Activated CD4-positive, alpha-beta T cell treated with anti-CD3 and anti-CD28 coated beads, Interleukin-2, Interleukin-4, amounts not matched to agents 100 ng/mL and 50 ng/mL, durations not matched to agents 16 hours and 8 hours (primary cell): ENCODE data around the gene SPOCK1.

Experiments
- DNase-seq: peaks from one replicate; pipeline ENCODE4 v3.0.0-alpha.2; 2020; ENCODE audit warnings: low spot score

SPOCK1 gene

DNA sequence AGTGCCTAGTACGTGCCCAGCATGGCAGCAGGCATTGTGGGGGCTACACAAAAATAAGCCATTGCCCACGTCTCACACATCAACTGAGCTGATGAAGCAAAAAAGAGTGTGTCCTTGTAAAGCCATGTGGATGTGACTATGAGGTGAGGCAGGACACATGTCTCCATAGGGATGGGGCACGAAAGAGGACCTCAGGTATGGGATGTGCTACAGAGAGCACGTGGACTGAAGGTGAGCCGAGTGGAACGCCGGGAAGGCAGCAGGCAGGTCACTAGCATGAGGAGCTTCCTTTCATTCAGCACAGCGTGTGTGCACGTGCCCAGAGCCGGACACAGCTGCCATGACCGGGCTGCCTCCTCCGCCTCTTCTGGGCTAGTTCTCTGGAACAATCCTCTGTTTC lies 429.8 kb downstream of the SPOCK1 start:
- DNase-seq, result no peak

DNA sequence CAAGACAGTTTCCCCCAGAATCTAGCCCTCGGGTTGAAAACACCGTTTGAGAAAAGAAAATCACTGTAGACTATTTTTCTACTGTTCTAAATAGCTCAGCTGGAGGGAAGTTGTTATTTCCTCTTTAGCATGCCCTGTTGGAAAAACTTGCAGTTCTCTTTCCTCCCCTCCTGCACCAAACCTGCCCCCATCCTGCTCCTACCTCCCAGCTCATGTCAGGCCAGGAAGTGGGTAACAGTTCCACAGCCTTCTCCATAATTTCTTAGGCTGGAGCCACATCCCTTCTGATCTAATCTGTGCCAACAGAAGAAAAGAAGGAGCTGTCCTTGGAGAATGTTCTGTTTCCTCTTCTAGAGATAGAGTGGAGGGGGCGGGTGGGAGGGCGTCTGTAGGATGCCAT lies 437.7 kb downstream of the SPOCK1 start:
- DNase-seq, result no peak

DNA sequence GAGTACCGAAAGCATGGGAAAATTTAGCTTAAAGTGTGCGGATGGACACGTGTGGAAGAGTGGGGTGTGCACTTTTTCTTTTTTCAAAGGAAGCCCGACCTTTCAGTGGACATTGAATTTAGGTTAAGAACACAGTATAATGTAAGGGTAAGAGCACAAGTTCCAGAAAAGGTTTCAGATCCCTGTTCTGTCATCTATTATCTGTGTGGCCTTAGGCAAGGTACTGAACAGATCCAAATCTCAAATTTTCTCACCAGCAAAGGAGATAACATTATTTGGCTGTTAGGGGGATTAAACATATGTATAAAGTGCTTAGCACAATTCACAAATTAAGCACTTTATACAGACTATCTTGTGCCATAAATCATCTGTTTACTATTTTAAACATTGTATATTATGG lies 441.0 kb downstream of the SPOCK1 start:
- no peak for DNase-seq

- DNase-seq, result no peak
Measured at GRCh38 chr5:137056676-137057075, 442.4 kb downstream of the SPOCK1 start.

- no peak for DNase-seq
Measured at GRCh38 chr5:137055271-137055872, 443.8 kb downstream of the SPOCK1 start.

DNA sequence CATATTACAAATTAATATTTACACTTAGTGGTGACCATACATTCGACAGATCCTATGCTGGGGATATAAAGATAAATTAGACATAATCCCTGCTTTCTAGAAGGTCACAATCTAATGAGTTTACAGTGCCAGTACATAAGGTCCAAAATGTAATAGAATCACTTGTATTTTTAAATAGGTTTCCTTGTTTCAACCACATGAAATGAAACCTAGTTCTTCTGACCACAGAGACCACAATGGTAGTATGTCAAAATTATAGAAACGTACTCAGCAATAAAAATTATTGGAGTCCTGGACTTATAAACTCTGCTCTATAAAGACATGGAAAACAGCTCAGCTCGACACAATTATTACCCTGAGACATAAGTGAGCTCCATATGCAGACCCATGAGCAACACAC lies 444.3 kb downstream of the SPOCK1 start:
- no peak for DNase-seq

- no peak for DNase-seq
Measured at GRCh38 chr5:137054335-137054734, 444.8 kb downstream of the SPOCK1 start.

DNA sequence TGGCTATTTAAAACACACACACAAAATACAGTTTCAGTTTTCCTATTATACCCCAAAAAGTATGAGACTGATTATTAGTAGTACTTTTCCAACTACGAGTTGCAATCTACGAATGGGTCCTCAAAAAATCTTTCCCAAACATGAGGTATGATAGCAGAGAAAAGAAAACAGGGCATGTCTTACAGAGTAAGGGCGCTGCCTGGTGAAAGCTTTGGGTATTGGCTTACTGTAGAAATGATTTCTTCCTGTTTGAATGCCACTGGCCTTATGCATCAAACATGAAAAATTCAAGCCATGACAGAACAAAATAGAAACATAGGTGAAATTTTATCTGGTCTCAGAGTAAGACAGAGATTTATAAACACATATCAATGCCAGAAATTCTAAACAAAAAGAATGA lies 448.0 kb downstream of the SPOCK1 start:
- no peak for DNase-seq

DNA sequence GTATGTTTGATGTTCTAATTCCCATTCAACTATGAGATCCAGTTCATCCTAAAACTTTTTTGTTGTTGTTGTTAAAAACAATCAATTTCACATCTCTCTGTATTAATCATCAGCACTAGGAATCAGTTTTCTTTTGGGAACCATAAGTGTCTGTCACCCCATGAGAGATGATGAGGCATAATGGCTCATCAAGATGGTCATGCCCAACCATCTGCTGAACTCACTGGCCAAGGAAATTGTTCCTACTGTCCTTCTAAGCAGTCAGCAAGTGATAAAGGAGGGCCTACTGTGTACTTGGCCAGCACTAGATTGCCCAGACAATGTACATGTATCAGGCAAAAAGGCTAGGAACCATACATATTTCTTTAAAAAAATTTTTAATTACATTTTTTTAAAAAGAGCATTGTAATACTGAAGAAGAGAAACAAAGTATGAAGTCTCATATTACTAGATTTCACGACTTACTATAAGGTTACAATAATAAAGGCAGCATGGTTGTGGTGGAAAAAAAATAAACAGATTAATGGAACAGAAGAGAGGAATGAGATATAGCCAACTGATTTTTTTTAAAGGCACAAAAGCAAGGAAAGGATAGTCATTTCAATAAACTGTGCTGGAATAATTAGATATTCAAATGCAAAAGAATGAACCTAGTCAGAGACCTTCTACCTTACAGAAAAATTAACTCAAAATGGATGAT lies 458.3 kb downstream of the SPOCK1 start:
- no peak for DNase-seq

DNA sequence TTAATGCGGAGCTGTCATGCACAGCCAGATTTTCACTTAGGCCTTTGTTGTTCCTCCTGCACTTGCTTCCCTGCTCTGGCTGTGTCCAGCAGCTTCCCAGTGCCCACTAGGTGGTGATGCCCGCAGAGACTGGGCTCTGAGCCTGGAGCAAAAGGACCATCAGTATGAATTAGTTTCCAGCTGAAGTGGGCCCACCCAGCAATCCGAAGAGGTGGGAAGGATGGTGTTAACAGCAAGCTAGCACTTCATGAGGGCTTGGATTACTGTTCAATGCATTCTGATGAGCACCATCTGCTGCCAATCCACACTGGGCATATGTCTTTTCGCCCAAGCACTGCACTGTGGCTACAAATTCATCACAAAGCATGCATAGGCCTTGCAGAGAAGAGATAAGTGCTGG lies 459.1 kb downstream of the SPOCK1 start:
- no peak for DNase-seq

- DNase-seq, result no peak
Measured at GRCh38 chr5:137037848-137038247, 461.3 kb downstream of the SPOCK1 start.

DNA sequence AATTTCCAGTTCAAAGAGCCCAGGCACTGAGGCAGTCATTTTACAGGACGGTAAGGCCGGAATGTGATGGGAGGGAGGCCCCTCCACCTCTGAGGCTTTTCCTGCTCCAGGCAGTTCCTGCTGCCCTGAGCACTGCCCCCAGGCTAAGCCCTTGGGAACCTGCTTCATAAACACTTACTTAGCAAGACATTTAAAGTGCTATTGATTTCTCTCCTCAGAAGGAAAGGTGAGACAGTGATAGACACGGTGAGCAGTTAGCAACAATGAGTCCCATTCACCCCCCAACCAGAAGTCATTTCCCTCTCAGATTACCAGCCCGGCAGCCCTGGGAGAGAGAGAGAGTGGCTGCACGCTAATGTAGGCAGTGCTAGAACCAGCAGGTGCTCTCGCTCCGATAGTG lies 462.5 kb downstream of the SPOCK1 start:
- DNase-seq, result no peak

DNA sequence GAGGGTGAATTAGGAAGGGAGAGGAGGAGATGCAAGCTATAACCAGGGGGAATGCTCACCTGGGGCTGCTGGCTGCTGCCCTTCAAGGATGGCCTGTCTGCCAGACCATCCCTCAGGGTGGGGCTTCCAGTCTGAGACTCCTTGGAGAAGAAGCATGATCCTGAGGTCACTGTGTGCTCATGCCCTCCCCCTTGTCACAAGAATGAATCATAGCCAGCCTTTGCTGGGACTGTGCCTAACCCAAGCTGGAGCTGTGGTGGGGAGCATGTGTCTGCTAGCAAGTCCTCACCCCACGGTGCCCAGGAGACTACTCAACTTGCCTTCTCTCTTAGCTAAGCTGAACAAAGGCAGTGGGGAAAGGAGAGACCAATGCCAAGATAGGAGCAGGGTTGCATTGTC lies 463.6 kb downstream of the SPOCK1 start:
- no peak for DNase-seq

DNA sequence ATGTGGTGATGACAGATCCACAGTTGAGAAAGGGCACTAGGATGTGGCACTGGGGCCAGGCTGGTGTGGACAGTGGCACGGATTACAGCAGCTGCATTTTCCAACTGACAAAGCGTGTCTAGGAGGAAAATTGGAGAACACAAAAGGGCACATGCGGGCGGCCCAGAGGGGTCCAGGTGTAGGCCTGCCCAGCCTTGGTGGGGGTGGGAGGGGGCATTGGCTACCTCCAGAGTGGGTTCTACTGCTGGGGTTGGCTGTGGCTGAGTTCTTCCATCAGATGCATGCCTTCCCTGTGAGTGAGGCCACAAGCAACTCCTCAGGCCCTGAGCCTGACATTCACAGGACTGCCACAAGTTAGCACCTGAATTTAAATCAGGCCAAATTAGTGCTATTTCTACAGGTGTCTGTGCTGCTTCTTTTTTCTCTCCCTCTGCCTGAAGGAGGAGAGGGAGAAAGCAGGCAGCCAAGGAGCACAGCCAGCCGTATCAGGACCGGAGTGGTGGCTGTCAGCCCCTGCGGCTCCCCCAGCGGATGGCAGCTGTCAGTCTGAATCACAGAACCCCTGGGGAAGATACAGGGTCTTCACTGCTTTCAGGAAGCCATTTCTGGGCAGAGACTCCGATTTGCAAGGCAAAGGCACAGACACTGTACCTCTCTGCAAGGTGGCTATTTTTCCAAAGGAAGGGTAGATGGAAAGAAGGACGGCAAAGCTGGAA lies 464.2 kb downstream of the SPOCK1 start:
- DNase-seq, result no peak

DNA sequence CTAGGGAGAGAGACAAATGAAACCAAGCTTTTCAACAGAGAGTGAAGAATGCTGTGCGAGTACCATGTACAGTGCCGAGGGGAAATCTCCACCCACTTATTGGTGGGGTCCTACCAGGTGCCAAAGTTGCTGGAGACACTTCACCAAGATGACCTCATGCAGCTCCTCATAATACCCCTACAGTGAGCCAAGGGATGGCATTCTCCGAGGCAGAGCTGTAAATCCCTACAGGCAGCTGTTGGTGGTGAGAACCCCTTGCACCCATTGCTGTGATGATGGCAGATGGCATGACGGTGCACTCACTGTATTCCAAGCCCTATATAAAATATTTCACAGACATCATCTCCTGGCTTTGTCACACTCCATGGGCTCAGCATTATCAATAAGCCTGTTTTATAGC lies 464.9 kb downstream of the SPOCK1 start:
- no peak for DNase-seq

GRCh38 chr5:137032929-137033328 lies 466.2 kb downstream of the SPOCK1 start:
- DNase-seq, result no peak

DNA sequence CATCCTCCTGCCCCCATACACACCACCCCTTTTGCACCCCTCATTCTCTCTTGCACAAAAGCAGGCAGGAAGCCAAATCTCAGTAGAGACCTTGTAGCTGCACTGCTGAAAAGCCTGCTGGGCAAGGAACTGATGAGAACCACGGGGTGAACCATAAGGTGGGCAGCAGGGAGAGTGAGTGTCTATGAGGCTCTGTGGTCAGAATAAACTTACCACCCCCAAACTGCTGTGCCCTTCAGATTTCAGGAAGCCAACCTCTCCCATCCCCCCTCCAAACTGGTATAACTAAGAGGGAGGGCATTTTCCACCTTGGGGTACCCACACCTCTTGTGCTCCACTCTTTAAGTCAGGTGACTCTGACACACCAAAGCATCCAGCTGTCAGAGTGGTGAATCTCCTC lies 471.4 kb downstream of the SPOCK1 start:
- DNase-seq, result no peak

DNA sequence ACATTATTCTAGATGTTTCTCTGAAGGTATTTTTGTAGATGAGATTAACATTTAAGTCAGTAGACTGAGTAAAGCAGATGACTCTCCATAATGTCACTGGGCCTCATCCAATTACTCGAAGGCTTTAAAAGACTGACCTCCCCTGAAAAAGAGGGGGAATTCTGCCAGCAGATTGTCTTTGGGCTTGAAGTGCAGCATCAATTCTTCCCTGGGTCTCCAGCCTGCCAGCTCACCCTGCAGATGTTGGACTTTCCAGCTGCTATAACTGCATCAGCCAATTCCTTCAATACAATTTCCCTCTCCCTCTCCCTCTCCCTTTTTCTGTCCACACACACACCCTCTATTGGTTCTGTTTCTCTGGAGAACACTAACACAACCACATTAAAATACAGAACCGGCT lies 472.8 kb downstream of the SPOCK1 start:
- DNase-seq, result no peak

DNA sequence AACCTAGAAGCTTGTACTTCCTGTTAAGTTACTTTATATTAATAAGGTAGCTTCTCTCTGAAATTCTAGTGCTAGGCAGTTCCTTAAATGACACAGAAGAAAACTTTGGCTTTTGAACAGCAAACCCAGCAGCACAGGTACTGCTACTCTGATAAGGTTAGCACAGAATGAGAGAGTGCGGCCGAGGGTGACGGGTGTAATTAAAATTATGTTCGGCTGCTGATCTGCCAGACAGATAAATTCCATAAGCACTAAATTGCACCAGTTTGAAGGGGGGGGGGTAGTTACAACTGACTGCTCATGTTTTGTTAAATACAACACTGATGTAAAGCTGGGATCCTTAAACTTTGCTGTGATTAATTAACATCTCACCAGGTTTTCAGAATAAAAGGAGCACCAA lies 475.1 kb downstream of the SPOCK1 start:
- DNase-seq, result no peak

GRCh38 chr5:137023371-137023770 lies 475.8 kb downstream of the SPOCK1 start:
- no peak for DNase-seq

- no peak for DNase-seq
Measured at GRCh38 chr5:137022725-137023124, 476.4 kb downstream of the SPOCK1 start.

DNA sequence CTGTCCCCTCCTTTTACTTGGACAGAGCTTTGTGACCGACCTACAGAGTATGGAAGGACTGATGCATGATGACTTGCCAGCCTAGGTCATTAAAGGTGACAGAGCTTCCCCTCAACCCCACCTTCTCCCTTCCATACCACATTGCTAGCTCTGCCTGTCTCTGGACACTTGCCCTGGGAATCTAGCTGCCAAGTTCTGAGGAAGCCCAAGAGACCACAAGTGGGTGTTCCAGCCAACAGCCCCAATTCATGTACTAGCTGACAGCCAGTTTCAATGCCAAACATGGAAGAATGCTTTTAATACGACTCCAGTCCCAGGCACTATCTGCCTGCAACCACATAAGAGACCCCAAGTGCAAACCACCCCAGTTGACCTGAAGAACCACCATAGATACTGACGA lies 477.1 kb downstream of the SPOCK1 start:
- DNase-seq, result no peak

DNA sequence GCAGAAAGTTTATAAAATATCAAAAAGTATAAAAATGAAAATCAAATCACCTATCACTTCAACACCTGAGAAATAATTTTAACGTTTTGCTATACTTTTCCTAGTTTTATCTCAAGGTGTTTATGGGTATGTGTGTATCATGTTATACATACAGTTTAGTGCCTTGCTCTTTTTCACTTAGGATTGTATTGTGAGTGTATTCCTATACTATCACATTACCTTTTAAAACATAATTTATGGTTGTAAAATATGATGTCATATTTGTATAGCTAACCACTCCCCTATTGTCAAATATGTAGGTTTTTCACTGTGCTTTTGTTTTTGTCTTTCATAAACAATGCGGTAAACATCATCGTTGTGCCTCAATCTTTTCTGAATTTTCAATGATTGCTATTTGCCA lies 479.9 kb downstream of the SPOCK1 start:
- DNase-seq, result no peak
